Activated CD4-positive, alpha-beta T cell treated with anti-CD3 and anti-CD28 coated beads, Interleukin-2, Interleukin-4, amounts not matched to agents 100 ng/mL and 50 ng/mL, durations not matched to agents 16 hours and 8 hours (primary cell): Measurements from ENCODE around the gene ASB13.
"Not testable (repeated sequence)": the region's sequence is repeated elsewhere in the genome, so short reads cannot be mapped to it uniquely, and the experiment has no call there.

Source experiments
- DNase-seq: peaks from one replicate; pipeline ENCODE4 v3.0.0-alpha.2; 2020; ENCODE audit warnings: low spot score

Gene ASB13

DNA sequence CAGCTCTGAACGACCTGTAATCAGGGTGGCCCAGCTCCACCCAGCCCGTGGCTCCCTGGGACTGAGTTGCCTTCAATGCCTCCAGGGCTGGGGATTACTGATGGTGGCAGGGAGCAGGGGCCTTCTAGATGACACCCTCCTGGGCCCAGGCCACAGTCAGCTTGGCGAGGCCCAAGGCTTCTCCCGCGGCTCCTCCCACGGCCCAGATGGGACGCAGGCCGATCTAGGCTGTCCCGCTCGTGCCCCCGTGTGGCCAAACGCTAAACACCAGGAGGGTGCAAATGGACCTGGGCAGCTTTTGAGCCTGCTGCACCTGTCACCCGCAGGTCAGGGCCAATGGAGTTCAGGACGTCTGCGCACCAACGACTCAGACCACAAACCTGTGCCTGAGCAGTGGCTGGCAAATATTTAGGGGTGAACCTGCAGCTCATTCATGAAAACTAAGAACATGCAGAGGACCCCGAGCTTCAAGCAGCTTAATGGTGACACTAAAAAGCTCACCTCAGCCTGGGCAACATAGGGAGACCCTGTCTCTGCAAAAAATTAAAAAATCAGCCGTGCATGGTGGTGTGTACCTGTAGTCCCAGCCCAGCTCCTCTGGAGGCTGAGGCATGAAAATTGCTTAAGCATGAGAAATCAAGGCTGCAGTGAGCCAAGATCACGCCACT is 43.2 kb downstream of the ASB13 start:
- peak; percentile 85 for DNase-seq

DNA sequence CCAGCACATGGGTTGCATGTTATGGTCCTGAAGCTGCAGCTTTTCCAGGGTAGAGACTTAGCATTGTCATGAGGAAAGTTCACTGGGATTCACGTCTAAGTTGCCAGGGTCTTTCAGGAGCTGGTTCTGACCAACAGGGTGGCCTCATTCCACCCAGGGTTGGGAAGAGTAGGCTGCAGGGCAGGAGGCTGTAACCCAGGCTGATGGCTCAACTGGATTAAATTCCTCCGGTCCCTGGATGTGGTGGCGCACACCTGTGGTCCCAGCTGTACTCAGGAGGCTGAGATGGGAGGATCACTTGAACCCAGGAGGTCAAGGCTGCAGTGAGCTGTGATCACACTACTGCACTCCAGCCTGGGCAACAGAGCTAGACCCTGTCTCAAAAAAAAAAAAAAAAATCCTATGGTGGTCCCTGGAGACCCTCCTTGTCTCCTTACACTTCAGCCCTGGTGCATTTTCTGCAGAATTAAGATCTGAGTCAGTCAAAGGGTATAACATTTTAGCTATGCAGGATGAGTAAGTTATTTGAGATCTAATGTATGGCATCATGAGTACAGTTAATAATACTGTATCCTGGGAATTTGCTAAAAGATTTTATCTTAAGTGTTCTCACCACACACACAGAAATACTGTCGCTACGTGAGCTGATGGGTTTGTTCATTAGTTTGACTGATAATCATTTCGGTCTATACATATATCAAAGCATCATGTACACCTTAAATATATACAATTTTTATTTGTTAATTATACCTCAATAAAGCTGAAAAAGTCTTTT is 44.0 kb downstream of the ASB13 start:
- no peak for DNase-seq

DNA sequence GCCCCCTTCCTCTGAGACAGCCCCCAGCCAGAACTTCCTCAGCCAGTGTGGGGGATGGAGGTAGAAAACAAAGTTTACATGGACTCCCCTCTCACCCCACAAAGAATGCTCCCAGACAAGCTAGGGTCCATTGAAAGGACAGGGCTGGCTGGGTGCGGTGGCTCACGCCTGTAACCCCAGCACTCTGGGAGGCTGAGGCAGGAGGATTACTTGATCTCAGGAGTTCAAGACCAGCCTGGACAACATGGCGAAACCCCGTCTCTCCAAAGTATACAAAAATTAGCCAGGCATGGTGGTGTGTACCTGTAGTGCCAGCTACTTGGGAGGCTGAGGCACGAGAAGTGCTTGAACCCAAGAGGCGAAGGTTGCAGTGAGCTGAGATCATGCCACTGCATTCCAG is 45.0 kb downstream of the ASB13 start:
- DNase-seq: not testable (repeated sequence)

- no peak for DNase-seq
Observed at GRCh38 chr10:5620966-5621365, 45.4 kb downstream of the ASB13 start.

DNA sequence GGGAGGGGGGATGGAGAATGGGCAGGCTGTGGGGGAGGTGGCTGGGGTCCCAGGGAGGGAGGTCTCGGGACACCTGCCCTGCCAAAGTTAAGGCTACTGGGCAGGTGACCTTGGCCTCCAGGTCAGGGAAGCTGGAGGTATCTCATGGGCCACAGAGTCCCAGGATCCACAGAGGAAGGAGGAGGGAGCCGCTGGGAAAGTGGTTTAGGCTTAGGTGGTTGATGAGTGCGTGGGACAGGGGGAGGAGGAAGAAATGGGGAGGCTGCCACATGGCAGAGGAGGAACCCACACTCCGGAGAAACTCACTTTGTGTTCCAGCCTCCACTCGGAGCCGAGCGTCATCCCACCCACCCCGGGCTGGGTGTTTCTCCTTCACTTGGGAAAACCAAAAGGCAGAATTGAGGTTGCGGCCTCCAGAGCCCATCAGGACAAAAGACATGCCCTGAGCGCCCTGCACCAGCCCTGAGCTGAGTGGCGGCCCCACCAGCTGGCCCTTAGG is 46.1 kb downstream of the ASB13 start:
- no peak for DNase-seq

- DNase-seq: no peak
Observed at GRCh38 chr10:5619362-5620211, 46.8 kb downstream of the ASB13 start.

DNA sequence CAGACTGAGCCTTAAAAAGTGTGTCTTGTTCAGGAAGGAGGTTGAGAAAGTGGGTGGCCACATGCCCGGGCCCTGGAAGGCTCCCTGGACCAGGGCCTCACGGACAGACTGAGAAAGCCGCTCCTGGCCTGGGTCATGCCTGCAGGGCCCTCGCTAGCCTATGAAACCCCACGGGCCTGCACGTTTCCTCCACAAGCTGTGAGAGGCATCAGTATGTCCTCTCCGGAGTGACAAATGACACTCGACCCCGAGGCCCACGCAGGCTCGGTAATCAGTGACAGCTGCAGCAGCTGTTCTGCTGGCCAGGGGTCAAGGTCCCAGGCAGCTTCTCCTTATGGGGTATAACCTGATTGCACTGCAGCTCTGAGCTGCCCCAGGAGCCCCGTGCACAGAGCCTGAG is 47.6 kb downstream of the ASB13 start:
- no peak for DNase-seq

DNA sequence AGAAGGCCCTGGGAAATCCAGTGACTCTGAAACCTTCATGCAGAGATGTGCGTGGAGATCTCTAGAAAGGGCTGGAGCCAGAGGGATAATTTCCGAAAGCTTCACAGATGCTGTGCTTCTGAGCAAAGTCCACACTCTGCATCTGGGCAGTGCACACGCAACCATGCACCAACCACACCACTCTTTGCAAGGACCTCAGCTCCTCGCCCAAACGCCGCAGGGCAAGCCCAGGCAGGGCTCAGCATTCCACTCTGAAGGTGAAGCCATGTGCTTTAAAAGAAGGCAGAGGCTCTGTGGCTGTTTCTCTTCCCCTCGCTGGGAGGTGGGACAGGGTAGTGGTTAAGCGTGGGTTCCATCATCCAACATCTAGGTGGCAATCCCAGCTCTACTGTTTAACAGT is 48.4 kb downstream of the ASB13 start:
- no peak for DNase-seq

DNA sequence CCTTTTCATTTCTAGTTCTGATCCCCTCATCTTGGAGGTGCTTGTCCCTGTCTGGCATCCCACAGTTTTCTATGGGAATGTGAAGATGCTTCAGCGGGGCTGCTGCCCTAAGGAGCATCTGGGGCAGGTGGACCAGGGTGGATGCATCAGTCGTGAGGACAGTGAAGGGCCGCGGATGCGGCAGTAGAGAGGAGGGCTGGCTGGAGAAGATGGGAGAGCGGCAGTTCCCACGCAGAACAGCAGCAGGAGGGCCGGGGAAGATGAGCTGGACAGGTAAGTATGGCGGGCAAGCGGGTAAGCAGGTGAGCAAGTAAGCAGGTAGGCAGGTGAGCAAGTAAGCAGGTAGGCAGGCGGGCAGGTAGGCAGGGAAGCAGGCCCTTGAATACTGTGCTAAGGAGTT is 48.9 kb downstream of the ASB13 start:
- no peak for DNase-seq

DNA sequence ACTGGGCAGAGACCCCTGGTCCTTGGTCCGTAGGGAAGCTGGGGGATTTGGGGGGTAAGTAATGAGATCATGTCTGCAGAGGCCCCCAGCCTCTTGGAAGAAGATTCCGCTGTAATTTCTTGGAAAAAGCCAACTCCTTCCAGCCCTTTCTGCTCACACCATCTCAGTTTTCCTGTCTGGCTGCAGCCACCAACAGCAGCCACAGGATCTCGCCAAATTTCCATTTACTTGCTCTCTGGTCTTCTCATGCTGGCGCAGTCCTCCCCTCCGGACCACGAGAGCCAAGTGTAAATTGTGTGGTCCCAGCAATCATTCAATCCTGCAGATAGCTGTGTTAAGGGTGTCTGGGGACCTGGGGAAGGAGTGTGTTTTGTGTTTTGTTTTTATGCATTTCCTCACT is 49.6 kb downstream of the ASB13 start:
- DNase-seq: no peak

DNA sequence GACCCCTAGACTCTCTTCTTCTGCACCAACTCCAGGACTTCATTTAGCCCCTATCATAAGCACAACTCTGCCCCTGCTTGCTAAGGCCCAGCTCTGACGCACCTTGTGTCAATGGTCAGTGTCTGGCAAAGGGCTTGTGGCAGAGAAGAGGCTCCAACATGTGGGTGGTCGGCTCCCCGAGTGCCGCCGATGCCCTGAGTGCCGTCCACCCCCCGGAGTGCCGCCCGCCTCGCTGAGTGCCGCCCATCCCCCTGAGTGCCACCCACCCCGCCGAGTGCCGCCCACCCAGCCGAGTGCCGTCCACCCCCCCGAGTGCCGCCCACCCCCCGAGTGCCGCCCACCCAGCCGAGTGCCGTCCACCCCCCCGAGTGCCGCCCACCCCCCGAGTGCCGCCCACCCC is 50.3 kb downstream of the ASB13 start:
- no peak for DNase-seq

GRCh38 chr10:5615316-5615715 is 51.1 kb downstream of the ASB13 start:
- no peak for DNase-seq

DNA sequence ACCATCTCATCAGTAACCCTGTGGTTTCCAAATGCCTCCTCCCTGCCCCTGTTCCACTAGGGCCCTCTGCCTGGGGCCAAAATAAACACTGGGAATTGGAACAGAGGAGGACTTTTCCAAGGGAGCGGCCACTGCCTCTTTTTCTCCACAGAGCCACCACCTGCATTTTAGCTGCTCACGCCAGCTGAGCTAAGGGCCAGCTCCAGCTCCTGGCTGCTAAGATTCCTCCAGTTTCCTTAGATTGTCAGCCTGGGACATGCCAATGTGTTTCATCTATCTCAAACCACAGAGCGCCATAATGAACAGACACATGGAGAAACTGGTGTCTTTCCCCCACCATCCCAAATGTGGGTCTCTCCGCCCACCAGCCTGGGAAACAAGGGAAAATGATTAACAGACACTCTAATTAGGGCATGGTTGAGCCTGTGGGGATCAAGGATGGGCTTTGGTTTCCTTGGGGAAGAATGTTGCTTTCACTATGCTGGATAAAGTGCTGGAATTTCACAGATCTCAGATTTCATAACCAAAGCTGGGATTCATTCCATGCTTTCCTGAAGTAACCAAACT is 52.2 kb downstream of the ASB13 start:
- DNase-seq: no peak

DNA sequence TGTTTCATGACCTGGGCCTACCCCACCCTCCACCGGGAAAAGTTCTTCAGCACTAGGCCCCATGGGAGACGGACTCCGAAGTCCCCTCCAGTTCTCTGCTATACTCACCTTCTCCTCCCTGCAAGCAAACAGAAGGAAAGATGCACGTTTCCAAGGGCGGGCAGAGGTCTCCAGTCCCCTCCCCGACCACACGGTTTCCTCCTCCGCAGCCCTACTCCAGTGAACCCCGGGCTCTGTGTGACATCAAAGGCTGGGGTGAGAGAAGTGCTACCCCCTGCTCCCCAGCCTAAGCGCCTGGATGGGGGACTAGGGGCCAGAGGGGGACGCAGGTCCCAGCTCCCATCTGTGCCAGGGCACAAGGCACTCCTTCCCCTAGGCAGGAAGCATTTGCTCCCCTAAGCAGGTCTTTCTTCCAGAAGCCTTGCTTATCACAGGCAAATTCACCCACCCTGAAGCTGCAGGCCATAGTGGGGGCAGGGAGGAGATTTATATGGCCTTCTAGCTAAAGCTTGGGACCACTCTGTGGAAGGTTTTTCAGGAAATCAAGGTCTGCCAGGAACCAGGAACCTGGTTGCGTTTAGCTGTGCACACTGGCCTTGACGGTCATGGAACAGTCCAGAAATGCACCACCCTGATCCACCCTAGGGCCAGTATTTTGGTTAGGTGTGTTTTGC is 52.8 kb downstream of the ASB13 start:
- DNase-seq: no peak

DNA sequence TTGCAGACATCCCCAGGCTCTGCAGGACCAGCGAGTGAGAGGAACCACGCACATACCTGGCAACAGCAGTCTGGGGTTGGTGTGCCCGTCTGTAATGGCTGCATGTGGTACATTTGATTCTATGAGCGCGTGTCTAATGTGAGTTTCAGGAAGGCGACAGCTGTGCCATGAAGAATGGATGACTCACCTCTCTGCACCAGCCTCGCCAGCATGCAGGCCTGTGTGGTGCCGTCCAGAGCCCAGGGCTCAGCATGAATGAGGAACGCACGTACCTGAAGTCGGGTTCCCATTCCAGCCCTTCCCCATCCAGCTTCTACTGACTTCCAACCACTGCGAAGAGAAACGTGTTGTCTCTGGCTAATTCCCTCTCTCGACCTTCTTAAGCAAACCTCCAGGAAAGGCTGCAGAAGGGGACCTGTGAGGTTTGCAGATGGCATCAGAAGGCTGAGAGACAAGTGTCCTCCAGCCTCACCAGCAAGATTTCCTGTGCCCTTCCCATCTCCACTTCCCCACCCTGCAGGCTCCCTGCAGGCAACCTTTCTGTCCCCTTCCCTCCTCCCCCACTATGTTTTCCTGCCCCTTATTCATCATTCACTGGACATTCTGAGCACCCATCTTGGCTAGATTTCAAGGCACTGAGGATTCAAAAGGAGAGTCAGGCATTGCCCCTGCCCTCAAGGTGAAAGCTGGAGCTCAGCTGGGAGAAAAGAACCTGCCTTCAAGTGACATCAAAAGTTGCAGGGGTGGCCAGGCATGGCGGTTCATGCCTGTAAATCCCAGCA is 54.3 kb downstream of the ASB13 start:
- DNase-seq: no peak

GRCh38 chr10:5609952-5610616 is 56.3 kb downstream of the ASB13 start:
- DNase-seq: no peak

GRCh38 chr10:5608608-5609220 is 57.7 kb downstream of the ASB13 start:
- DNase-seq: no peak

GRCh38 chr10:5607594-5607993 is 58.8 kb downstream of the ASB13 start:
- no peak for DNase-seq

DNA sequence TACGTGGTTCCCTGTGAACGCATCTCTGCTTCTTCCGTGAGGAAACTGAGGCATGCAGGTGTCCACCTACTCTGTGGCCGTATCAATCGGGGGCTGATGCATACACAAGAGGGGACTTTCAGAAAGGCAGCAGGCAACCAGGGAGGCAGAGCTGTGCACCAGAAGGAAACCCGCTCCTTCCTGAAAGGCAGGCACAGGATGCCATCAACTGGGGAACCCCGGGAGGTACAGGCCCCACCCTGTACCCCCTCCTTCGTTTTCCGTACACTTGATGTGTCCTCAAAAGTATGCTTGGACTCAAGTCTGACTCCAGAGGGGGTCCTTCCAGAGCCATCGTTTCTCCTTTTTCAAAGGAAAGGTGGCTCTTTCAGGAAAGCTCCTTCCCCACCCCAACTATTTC is 59.5 kb downstream of the ASB13 start:
- no peak for DNase-seq

GRCh38 chr10:5606321-5606720 is 60.1 kb downstream of the ASB13 start:
- DNase-seq: no peak
